MG63 (cell line): Measurements from ENCODE around the gene UVSSA. TPM values are rescaled to one million over a fixed set of nuclear protein-coding genes. Genes with fewer than 3 reads are reported as not detected.

Experiments
- DNase-seq: peaks from one replicate; pipeline ENCODE4 v3.0.0-alpha.2; 2020
- H3K27me3 ChIP-seq: fragments of 250-450 bp; sonication (Bioruptor Pico); 2 replicates; pipeline ENCODE4 v1.5.1; 2020; ENCODE audit warnings: mild to moderate bottlenecking, moderate library complexity
- H3K36me3 ChIP-seq: fragments of 250-450 bp; sonication (Bioruptor Pico); 2 replicates; pipeline ENCODE4 v1.5.1; 2020; ENCODE audit warnings: mild to moderate bottlenecking, moderate library complexity
- H3K4me3 ChIP-seq: fragments of 250-450 bp; sonication (Bioruptor Pico); 2 replicates; pipeline ENCODE4 v1.5.1; 2020; ENCODE audit warnings: mild to moderate bottlenecking, moderate library complexity
- H3K9me3 ChIP-seq: fragments of 250-450 bp; sonication (Bioruptor Pico); 2 replicates; pipeline ENCODE4 v1.5.1; 2020; ENCODE audit warnings: mild to moderate bottlenecking, moderate library complexity
- total RNA-seq: library from RNA; depleted of rRNA; stranded (reverse); fragments of >200 nt; shearing (Covaris generic); gene quantifications from 2 replicates; pipeline ENCODE4 v1.2.3, GENCODE V29; 2014; ENCODE audit warnings: low replicate concordance; rRNA removed

Gene UVSSA, protein sequence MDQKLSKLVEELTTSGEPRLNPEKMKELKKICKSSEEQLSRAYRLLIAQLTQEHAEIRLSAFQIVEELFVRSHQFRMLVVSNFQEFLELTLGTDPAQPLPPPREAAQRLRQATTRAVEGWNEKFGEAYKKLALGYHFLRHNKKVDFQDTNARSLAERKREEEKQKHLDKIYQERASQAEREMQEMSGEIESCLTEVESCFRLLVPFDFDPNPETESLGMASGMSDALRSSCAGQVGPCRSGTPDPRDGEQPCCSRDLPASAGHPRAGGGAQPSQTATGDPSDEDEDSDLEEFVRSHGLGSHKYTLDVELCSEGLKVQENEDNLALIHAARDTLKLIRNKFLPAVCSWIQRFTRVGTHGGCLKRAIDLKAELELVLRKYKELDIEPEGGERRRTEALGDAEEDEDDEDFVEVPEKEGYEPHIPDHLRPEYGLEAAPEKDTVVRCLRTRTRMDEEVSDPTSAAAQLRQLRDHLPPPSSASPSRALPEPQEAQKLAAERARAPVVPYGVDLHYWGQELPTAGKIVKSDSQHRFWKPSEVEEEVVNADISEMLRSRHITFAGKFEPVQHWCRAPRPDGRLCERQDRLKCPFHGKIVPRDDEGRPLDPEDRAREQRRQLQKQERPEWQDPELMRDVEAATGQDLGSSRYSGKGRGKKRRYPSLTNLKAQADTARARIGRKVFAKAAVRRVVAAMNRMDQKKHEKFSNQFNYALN
- total RNA-seq, result 1.2 and 5.3 TPM in 2 replicates

DNA sequence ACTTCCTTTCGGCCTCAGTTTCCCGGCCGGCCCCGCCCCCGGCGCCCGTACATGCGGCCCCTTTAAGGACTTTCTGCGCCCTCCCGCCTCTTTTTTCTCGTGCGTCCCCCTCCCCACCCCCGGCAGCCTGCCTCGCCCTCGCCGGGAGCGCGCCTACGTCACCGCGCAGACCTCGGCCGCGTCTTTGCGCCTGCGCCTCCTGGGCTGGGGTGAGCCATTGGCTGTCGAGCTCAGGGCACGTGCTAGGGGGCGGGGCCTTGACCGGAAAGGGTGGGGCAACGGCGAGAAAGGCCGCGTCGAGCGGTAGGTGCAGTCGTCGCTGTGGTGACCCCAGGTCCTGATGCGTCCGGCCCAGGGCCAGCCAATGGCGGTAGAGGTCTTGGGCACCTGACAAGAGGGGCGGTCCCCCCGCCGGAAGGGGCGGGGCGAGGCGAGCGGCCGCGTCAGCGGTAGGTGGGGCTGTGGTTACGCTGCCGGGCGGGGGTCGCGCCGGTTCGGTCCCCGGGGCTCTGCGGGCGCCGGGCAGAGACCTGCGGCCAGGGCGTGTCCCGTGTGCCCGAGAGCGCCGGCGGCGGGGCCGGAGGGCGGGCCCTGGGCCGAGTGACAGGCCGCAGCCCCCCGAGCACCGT lies at the start of gene UVSSA:
Gene UVSSA, plus strand, starts transcription at position 428 of the 629 bp plus-strand sequence. CDS start 884 bp downstream, outside the sequence.
- Histone ChIP-seq H3K4me3 (peak within 1 kb of the TSS; percentile 70), H3K36me3 (no peaks in the 10 kb centered on the region; the same call in 1 of the 2 replicates), H3K27me3 (no peaks in the 10 kb centered on the region), H3K9me3 (no peaks in the 10 kb centered on the region)
- peak; percentile 98 for DNase-seq

DNA sequence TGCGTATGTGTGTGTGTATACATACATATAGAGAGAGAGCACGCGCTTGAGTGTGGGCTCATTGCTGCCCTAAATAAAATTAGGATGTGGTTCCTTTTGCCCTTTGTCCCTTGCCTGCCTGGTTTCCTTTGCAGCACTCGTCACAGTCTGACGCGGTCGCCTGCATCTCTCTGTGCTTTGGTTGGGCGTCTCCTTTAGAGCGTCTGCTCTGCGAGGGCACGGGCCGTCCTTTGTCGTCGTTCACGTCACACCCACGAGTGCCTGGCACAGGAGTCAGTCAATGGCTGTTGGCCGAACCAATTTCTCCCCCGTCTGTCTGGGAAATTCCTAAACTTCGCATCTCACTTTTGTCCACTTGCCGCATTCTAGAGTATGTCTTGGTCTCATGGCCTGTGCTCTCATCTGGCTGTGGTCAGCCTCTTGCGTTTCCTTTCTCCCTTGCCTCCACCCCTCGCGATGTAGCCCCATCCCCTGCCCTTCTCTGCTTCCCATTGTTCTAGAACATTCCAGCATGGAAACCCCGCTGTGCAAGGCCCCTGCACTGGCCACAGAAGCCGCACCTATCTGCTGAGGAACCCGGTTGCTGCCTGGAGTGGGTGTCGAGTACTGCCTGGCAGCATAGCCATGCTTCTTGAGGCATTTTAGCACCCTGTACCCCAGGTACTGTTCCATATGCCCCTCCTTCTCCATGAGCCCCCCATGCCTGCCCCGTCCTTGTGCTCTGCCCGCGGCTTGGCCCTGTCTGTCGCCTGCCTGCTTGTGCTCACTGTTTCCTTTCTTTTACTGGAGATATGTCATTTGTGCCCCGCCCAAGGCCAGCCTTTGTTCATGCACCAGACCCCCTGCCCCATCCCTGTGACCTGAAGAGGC lies 49.3 kb upstream of the UVSSA start:
- DNase-seq, result no peak
- H3K27me3 ChIP-seq, result no peaks in the 10 kb centered on the region
- H3K36me3 ChIP-seq, result peaks cover 5% of the 10 kb centered on the region; the same call in 1 of the 2 replicates
- no peak overlapping the region for H3K4me3 ChIP-seq
- no peaks in the 10 kb centered on the region for H3K9me3 ChIP-seq

DNA sequence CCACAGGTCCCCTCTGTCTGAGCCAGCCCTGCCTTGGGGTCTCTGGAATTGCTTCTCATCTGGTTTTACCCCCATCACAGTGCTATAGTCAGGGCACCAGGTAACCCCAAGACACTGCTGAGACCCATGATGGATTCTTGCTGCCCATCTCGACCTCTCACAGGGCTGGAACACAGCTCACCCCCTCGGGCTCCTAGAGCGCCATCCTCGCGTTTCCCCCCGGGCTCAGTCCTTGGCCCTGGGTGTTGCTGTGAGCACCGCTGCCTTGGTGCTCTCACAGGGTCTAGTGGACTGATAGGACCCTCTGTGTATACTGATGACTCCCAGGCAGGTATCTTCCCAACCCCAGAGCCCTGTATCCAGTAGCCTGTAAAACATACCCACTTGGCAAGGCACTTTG lies 48.5 kb upstream of the UVSSA start:
- Histone ChIP-seq H3K36me3 (peaks cover 5% of the 10 kb centered on the region; the same call in 1 of the 2 replicates), H3K27me3 (no peaks in the 10 kb centered on the region), H3K4me3 (no peak overlapping the region), H3K9me3 (no peaks in the 10 kb centered on the region)
- no peak for DNase-seq

DNA sequence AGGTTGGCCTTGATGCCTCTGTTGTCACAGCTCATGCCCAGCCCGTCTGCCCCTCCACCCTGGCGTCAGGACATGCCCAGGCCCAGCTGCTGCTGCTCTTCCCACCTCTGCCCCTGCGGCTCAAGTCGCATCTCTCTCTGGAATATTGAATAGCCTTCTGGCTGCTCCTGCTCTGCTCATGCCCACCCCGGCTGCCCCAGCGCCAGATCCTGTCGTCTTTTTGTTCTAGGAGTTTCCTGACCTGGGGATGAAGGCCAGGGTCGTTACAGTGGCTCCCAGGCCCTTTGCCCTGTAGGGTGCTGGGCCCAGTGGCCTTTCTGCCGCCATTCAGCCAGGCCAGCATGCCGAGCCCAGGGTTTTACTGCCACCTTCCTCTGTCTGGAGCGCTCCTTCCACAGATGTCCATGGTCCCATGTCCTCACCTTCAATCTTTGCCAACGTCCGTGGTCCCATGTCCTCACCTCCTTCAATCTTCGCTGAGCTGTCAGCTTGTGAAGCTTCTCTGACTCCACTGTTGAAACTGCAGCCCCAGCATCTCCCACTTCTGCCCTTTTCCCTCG lies 47.6 kb upstream of the UVSSA start:
- Histone ChIP-seq H3K9me3 (no peaks in the 10 kb centered on the region), H3K27me3 (no peaks in the 10 kb centered on the region), H3K36me3 (peaks cover 5% of the 10 kb centered on the region; the same call in 1 of the 2 replicates), H3K4me3 (no peak overlapping the region)
- DNase-seq, result no peak

DNA sequence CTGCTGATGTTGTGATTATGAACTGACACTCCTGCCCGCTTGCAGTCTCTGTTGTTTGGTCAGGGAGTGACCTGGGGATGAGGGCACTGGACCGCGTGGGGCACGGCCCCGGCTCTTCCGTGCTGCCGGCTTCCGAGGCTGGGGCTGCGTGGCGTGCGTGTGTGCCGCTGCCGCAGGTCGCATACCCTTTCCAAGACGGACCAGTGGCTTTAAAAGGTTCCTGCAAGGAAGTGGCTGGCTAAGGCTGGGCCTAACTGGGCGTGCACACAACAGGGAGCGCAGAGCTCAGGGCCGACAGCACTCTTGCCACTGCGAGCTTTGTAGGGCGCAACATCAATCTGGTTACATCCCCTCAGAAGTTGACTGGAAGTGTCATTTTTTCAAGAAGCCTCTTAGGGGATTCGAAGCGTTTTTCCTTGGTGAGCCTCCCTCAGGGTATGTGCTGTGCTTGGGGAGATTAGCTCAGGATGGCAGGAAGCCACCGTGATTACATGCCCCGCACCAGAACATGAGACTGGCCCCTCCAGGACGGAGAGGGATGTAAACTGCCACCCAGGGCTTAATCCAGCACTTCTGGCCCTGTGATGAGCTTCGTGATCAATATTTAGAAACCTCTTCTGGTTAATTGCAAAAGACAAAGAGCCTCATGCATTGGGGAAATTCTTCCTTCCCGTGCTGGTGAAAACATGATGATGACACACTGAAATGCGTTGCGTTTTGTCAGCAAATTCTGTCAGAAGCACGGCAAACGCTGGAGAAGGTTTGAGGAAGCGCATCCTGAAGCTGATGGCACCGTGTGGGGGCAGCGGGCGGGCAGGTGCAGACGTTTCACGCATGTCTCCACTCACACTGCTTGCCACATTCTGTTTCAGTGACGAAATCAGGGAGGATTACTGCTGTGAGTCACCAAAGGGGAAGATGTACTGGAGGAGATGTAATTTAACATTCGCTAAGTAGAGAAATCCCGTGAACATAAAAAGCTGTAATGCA lies 46.2 kb upstream of the UVSSA start:
- H3K4me3 ChIP-seq, result no peak overlapping the region
- DNase-seq, result no peak
- peaks cover 5% of the 10 kb centered on the region; the same call in 1 of the 2 replicates for H3K36me3 ChIP-seq
- no peaks in the 10 kb centered on the region for H3K9me3 ChIP-seq
- H3K27me3 ChIP-seq, result no peaks in the 10 kb centered on the region

DNA sequence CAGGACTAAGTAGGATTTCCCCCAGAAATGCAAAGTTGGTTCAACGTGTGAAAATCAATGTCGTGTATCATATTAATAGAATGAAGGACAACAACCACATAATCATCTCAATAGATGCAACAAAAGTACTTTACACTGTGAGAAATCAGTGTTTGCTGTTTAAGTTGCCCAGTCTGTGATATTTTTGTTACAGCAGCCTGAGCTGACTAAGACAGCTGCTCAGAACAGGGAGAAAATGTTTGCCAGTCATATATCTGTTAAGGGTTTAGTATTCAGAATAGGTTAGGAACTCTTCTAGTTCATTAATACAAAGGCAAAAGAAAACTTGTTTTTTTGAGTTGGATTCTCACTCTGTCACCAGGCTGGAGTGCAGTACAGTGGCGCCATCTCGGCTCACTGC lies 44.8 kb upstream of the UVSSA start:
- H3K9me3 ChIP-seq, result no peaks in the 10 kb centered on the region
- no peak overlapping the region for H3K4me3 ChIP-seq
- no peak for DNase-seq
- H3K36me3 ChIP-seq, result peaks cover 5% of the 10 kb centered on the region; the same call in 1 of the 2 replicates
- H3K27me3 ChIP-seq, result no peaks in the 10 kb centered on the region

DNA sequence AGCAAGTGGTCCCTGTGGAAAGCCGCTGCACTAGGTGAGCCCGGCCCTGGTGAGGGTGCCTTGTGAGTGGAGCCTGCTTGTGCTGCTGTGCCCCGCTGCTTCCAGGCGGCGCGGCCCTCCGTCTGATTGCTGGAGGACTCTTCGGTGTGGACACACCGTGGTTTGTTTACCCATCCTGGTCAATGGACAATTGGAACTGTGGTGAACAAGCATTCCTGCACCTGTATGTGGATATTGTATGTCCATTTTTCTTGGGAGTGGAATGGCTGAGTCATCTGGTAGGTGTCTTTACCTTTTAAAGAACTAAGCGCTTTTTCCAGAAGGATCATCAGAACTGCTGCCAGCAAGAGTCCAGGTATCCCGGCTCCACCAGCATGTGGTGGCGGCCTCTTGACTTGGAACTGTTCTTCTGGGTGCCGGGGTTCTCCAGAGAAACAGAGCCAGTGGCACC lies 41.7 kb upstream of the UVSSA start:
- H3K36me3 ChIP-seq, result no peaks in the 10 kb centered on the region; the same call in 1 of the 2 replicates
- no peak overlapping the region for H3K4me3 ChIP-seq
- no peaks in the 10 kb centered on the region for H3K9me3 ChIP-seq
- no peaks in the 10 kb centered on the region for H3K27me3 ChIP-seq
- no peak for DNase-seq

DNA sequence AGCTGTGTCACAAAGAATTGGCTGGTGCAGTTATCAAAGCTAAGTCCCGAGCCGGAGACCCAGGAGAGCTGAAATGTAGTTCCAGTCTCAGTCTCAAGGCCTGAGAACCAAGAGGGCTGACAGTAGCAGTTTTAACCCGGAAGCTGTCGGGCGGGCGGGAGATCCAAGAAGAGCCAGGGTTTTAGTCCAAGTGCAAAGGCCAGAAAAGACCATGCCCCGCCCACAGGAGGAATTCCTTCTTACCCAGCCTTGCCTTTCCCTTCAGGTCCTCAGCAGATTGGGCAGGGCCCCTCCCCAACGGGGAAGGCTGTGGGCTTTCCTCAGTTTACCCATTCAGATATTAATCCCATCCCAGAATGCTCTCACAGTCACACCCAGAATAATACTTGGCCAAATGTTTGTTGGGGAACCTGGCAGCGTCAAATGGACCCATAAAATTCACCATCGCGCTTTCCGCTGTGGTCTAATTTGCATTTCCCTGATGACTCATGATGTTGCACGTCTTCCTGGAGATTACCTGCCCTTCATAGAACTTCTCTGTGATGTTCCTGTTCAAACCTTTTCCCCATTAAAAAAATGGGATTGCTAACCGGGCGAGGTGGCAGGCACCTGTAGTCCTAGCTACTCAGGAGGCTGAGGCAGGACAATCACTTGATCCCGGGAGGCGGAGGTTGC lies 41.1 kb upstream of the UVSSA start:
- no peaks in the 10 kb centered on the region for H3K9me3 ChIP-seq
- no peak for DNase-seq
- H3K4me3 ChIP-seq, result no peak overlapping the region
- H3K27me3 ChIP-seq, result no peaks in the 10 kb centered on the region
- no peaks in the 10 kb centered on the region; the same call in 1 of the 2 replicates for H3K36me3 ChIP-seq

DNA sequence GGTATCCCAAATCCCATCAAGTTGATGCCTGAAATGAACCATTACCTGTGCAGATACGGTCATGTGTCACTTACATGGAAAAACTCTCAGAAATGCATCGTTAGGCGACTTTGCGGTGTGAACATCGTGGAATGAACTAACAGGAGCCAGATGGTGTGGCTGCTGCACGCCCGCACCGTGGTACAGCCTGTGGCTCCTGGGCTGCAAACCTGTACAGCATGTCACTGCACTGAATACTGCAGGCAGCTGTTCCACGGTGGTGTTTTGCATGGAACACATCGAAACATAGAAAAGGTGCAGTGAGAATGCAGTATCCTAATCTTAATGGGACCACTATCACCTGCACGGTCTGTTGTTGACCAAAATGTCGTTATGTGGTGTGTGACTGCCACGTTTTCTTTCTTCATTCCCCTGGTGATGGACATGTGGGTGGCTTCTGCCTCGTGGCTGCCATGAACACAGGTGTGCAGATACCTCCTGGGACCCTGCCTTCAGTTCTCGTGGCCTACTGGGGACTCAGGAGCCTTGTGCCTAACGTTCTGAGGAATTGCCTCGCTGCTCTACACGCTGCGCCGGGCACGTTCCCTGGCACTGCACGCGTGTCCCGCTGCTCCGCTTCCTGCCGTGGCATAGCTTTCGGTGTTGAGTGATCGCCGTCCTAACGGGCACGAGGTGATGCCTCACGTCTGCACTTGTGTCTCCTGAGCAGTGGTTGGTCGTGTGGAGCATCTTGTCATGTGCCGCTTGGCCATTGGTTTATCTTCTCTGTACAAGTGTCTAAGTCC lies 38.9 kb upstream of the UVSSA start:
- Histone ChIP-seq H3K36me3 (peaks cover 4% of the 10 kb centered on the region), H3K9me3 (no peaks in the 10 kb centered on the region), H3K4me3 (no peak overlapping the region), H3K27me3 (no peaks in the 10 kb centered on the region)
- DNase-seq, result no peak

DNA sequence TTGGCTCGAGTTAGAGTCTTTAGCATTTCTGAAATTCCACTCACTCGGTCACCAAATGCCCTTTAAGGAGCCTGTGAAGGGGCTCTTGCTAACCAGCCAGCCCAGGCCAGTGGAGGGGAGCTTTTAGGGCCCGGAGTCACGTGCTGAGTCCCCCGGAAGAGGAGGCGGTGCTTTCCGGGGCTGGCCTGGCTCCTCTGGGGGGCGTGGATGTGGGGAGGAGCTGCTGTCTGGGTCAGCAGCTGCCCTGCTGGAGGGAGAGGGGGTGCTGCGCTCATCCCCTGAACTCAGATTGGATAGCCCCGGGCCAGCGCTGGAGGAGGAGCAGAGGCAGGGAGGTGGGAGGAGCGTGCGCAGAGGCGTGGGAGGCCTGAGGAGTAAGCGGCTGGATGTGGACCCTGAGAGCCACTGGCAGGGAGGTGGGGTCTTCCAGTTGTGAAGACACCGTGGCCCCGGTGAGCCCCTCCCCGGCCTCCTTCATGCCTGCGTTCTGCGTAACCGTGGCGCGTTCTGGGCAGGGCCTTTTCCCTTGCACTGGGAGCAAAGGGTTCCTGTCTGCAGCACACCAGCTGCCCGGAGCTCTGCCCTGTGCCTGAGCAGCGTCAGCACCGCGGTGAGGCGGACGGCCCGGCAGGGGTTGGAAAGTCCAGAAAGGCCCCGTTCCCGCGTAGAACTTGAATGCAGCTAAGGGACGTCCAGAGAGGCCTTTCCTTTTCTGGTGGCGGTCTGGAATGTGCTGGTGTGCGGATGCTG lies 37.6 kb upstream of the UVSSA start:
- Histone ChIP-seq H3K4me3 (no peak overlapping the region), H3K36me3 (peaks cover 11% of the 10 kb centered on the region), H3K27me3 (no peaks in the 10 kb centered on the region), H3K9me3 (no peaks in the 10 kb centered on the region)
- no peak for DNase-seq

DNA sequence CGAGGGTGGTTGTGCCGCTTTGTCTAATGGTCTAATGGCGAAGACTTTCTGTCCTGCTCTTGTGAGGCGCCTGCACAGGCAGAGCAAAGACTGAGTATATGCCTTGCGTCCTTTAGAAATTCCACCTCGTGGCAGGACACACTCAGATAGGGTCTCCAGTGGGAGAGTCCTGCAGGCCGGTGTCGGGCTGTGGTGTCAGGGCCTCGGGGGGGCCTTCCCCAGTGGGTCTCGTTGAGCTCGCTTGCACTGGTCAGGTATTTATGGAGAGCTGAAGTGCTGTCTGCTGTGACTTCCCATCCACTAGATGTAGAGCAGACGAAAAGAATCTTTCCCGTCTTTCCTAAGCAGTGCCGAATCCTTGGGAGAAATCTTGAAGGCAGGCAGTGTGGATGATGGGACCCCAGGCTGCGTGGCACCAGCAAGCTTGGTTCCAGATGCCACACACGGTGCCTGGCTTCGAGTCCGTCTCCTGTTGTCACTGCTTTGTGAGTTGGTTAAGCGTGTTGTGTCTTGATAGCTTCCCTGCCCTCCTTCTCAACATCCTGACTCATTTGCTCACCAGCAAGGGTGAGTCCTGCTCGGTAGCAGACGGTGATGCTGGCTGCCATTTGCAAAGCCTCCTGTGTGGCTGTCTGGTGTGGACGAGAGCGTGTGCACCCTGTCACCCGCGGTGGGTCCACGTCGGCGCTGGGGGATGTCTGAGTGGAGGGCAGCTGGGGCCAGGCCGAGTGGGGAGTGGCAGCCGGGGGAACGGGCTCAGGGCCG lies 36.8 kb upstream of the UVSSA start:
- DNase-seq, result no peak
- Histone ChIP-seq H3K9me3 (no peaks in the 10 kb centered on the region), H3K4me3 (no peak overlapping the region), H3K36me3 (peaks cover 11% of the 10 kb centered on the region), H3K27me3 (no peaks in the 10 kb centered on the region)

DNA sequence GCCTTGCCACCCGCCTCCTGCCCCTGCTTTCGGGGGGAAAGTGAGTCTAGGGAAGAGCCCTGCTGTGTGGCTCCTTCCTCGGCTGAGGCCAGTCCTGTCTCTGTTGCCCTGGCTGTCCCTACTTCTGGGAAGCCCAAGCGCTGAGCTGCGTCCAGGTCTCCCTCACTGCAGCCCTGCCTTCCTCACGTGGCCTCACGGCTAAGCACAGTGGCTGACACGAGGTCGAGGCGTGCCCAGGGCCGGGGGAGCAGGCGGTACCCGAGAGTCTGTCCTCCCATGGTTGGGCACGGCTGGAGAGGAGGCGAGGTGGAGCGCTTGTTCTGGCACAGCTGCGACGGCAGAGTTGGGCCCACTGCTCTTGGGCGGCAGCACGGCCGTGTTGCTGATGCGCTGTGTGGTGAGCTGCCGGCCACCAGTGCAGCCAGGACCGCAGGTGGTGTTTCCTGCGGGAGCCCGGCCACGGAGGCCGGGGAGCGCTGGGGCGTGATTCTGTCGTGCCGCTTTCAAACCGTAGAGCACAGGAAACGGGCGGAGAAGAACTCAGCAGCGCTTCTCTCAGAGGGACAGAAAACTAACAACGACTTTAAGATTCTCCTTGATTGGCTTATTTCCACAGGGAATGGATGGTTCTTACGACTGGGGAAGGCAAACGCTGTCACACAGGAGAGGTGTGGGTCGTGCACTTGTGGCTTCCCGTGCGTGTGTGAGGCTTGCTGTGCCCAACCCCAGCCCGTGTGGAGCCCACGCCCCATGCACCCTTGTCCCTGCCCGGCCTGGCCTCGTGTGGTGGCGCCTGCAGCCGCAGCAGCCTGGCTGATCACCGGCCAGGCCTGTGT lies 36.0 kb upstream of the UVSSA start:
- no peaks in the 10 kb centered on the region for H3K9me3 ChIP-seq
- no peak overlapping the region for H3K4me3 ChIP-seq
- DNase-seq, result no peak
- H3K36me3 ChIP-seq, result peaks cover 11% of the 10 kb centered on the region
- H3K27me3 ChIP-seq, result no peaks in the 10 kb centered on the region
